SJCRH30 (cell line): ENCODE data around the gene SERPINA12. TPM values are rescaled to one million over a fixed set of nuclear protein-coding genes. Genes with fewer than 3 reads are reported as not detected.
"Not testable (repeated sequence)": the region's sequence is repeated elsewhere in the genome, so short reads cannot be mapped to it uniquely, and the experiment has no call there.

Experiments used
- DNase-seq, 2 experiments: peaks; one replicate each; pipeline ENCODE4 v3.0.0-alpha.2; 2015 to 2020
- H3K27ac ChIP-seq: fragments of 250-450 bp; sonication (Bioruptor Pico); 2 replicates; pipeline ENCODE4 v1.5.1; 2020; ENCODE audit warnings: mild to moderate bottlenecking, moderate library complexity
- H3K27me3 ChIP-seq: fragments of 250-450 bp; sonication (Bioruptor Pico); 2 replicates; pipeline ENCODE4 v1.5.1; 2020; ENCODE audit warnings: mild to moderate bottlenecking, moderate library complexity
- H3K36me3 ChIP-seq: fragments of 250-450 bp; sonication (Bioruptor Pico); 2 replicates; pipeline ENCODE4 v1.5.1; 2020; ENCODE audit warnings: mild to moderate bottlenecking, moderate library complexity
- H3K4me1 ChIP-seq: fragments of 250-450 bp; sonication (Bioruptor Pico); 2 replicates; pipeline ENCODE4 v1.5.1; 2020; ENCODE audit warnings: mild to moderate bottlenecking, moderate library complexity
- H3K4me3 ChIP-seq: fragments of 250-450 bp; sonication (Bioruptor Pico); 2 replicates; pipeline ENCODE4 v1.5.1; 2020; ENCODE audit warnings: mild to moderate bottlenecking, moderate library complexity
- H3K9me3 ChIP-seq: fragments of 250-450 bp; sonication (Bioruptor Pico); replicated peaks from 2 replicates; pipeline ENCODE4 v1.5.1; 2020; ENCODE audit warnings: mild to moderate bottlenecking, moderate library complexity
- total RNA-seq: library from RNA; depleted of rRNA; stranded (reverse); fragments of >200 nt; shearing (Covaris generic); gene quantifications from 2 replicates; pipeline ENCODE4 v1.2.3, GENCODE V29; 2014

The SERPINA12 gene
- total RNA-seq, 1 experiment from 2014 or later: not detected

DNA sequence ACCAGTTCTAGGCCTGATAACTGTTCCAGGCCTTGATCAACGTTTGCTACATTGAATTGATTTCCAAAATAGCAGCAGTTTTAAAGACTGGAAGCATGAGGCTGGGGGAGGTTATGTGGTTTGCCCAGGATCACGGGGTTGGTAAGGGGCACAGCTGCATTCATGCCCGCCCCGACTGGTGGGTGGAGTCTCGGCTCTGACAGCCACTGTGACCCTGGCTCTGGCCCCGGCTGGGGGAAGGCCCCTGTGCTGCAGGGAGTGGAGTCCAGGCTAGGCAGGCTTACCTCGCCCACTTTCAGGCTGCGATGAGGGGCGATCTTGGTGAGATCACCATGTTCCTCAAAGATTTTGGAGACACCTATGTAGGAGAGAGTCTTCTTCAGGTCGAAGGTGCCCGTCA lies 19.9 kb downstream of the SERPINA12 start:
- DNase-seq: no peak
- H3K4me1 ChIP-seq: no peaks in the 10 kb centered on the region
- H3K9me3 ChIP-seq: no peaks in the 10 kb centered on the region
- H3K36me3 ChIP-seq: no peaks in the 10 kb centered on the region
- H3K4me3 ChIP-seq: no peak overlapping the region
- H3K27me3 ChIP-seq: peaks cover 14% of the 10 kb centered on the region; the same call in 1 of the 2 replicates
- no peak overlapping the region for H3K27ac ChIP-seq

- Histone ChIP-seq H3K27ac (no peak overlapping the region), H3K9me3 (no peaks in the 10 kb centered on the region), H3K4me3 (no peak overlapping the region), H3K36me3 (no peaks in the 10 kb centered on the region), H3K27me3 (peaks cover 14% of the 10 kb centered on the region; the same call in 1 of the 2 replicates), H3K4me1 (no peaks in the 10 kb centered on the region)
- DNase-seq: no peak
These were observed 22.4 kb downstream of the SERPINA12 start for GRCh38 chr14:94486883-94487282.

DNA sequence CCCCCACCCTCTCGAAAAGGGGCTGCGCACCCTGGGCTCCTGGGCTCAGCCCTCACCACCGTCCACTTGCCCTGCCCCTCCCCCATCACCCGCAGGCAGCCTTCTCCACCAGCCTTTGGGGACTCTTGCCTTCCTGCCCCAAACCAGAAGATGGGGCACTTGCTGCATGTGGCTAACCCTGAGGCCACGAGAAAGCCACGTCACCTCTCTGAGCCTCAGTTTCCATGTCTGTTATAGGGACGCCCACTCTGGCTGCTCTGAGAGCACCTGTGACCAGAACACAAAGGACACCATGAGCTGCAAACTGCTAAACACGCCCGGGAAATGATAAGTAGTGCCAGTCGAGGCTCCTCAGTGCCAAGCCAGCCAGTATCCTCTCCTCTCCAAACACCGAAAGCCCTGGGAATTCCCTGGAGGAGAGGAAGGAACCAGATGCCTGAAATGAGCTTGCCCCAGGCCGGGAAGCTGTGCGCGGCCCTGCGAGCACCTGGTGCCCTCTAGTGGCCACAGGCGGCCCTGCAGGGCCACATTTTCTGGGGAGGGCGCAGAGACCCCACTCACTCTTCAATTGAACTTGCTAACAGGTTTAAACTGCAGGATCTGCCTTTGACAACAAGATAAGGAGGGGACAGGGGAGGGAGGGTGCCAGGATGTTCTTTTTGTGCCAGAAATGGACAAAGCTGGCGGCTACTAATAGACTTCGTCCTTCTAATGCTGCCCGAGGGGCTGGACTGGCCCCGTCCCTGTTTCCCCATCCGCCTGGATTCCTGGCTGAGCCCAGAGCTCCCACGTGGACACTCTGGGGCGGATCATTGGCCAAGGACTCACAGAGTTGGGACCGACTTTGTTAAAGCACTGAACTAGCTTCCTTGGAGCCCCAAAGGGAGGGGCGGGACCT lies 23.1 kb downstream of the SERPINA12 start:
- Histone ChIP-seq H3K27ac (no peak overlapping the region), H3K36me3 (no peaks in the 10 kb centered on the region), H3K9me3 (no peaks in the 10 kb centered on the region), H3K27me3 (peaks cover 14% of the 10 kb centered on the region; the same call in 1 of the 2 replicates), H3K4me3 (no peak overlapping the region), H3K4me1 (no peaks in the 10 kb centered on the region)
- peak; percentile 50 to 66 for DNase-seq

GRCh38 chr14:94484481-94484880 lies 24.8 kb downstream of the SERPINA12 start:
- H3K36me3 ChIP-seq: no peaks in the 10 kb centered on the region
- H3K27me3 ChIP-seq: peaks cover 14% of the 10 kb centered on the region; the same call in 1 of the 2 replicates
- no peak overlapping the region for H3K4me3 ChIP-seq
- H3K27ac ChIP-seq: no peak overlapping the region
- H3K4me1 ChIP-seq: no peaks in the 10 kb centered on the region
- DNase-seq: no peak
- H3K9me3 ChIP-seq: no peaks in the 10 kb centered on the region

DNA sequence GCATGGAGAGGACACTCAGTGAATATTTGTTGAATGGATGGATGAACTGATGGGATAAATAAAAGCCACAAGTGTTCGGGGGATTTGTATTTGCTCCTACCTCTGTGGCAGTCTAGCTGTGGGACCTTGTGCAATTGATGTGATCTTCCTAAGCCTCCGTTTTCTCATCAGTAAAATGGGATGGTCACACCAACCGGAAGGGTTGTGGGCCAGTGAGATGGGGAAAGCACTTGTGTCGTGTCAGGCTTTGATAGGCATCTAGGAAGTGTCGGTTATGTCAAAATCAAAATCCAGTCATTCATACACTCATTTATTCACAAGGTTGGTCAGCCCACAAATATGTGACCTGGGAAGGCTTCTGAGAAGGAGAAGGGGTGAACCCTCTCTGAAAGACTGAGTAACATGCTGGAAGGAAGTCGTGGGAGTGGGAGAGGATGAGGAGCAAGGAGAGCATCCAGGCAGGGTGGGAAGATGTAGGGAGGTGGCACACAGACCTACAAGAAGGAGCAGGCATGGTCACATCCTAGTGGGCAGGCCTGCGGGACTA lies 25.5 kb downstream of the SERPINA12 start:
- no peak overlapping the region for H3K4me3 ChIP-seq
- no peaks in the 10 kb centered on the region for H3K4me1 ChIP-seq
- no peak overlapping the region for H3K27ac ChIP-seq
- peaks cover 14% of the 10 kb centered on the region; the same call in 1 of the 2 replicates for H3K27me3 ChIP-seq
- H3K9me3 ChIP-seq: no peaks in the 10 kb centered on the region
- DNase-seq: no peak
- H3K36me3 ChIP-seq: no peaks in the 10 kb centered on the region

DNA sequence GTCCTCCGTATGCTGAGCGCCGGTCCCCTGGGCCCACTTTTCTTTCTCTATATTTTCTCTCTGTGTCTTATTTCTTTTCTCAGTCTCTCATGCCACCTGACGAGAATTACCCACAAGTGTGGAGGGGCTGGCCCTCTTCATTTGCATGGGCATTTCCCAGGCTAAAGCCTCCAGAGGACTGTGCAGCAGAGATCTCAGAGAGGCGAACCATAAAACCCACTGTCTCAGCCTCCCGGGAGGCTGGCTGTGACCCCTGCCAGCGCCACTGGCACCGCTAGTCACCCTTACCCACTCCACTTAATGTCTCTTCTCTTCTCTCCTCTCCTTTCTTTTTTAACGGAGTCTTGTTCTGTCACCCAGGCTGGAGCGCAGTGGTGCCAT lies 26.2 kb downstream of the SERPINA12 start:
- no peak overlapping the region for H3K4me3 ChIP-seq
- H3K4me1 ChIP-seq: no peaks in the 10 kb centered on the region
- H3K27ac ChIP-seq: no peak overlapping the region
- 0 out of 2 replicates have a peak, but pooled peaks cover 5% of the 10 kb centered on the region for H3K9me3 ChIP-seq
- peaks cover 13% of the 10 kb centered on the region; the same call in 1 of the 2 replicates for H3K27me3 ChIP-seq
- DNase-seq: no peak
- no peaks in the 10 kb centered on the region for H3K36me3 ChIP-seq

- H3K9me3 ChIP-seq, H3K27ac ChIP-seq, H3K4me1 ChIP-seq, H3K4me3 ChIP-seq, DNase-seq, H3K36me3 ChIP-seq, H3K27me3 ChIP-seq: not testable (repeated sequence)
These were observed 26.9 kb downstream of the SERPINA12 start for GRCh38 chr14:94482132-94483070.

- no peak overlapping the region for H3K27ac ChIP-seq
- no peak overlapping the region for H3K4me3 ChIP-seq
- DNase-seq: no peak
These were observed 27.7 kb downstream of the SERPINA12 start for GRCh38 chr14:94481468-94482131.

DNA sequence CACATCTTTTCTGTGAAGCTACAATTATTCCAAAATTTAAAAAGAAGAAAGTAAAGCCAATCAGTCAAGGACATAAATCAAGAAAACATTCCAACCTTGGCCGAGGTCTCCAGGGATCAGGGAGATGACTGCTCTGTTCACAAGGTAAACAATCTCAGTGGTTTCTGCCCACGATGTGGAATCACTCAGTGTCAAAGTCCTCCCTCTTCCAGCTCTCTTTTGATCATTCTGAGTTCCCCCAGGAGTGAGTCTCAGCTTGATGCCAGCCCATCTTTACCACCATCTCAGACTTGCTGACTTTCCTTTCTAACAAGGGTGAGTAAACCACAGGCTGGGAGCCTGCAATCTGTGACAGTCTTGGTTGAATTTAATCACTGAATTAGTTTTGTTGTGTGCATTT lies 28.5 kb downstream of the SERPINA12 start:
- no peak for DNase-seq
- H3K4me1 ChIP-seq: no peaks in the 10 kb centered on the region
- H3K27ac ChIP-seq: no peak overlapping the region

More at GRCh38 chr14:94481468-94482131, 27.7 kb downstream of the SERPINA12 start:
- Histone ChIP-seq H3K4me1 (no peaks in the 10 kb centered on the region), H3K36me3 (no peaks in the 10 kb centered on the region), H3K27me3 (no peaks in the 10 kb centered on the region; the same call in 1 of the 2 replicates), H3K9me3 (0 out of 2 replicates have a peak, but pooled peaks cover 8% of the 10 kb centered on the region)

GRCh38 chr14:94478420-94478819 lies 30.8 kb downstream of the SERPINA12 start:
- no peaks in the 10 kb centered on the region for H3K36me3 ChIP-seq
- H3K27ac ChIP-seq: no peak overlapping the region
- no peaks in the 10 kb centered on the region for H3K27me3 ChIP-seq
- 0 out of 2 replicates have a peak, but pooled peaks cover 8% of the 10 kb centered on the region for H3K9me3 ChIP-seq
- H3K4me3 ChIP-seq: no peak overlapping the region
- no peaks in the 10 kb centered on the region for H3K4me1 ChIP-seq
- no peak for DNase-seq

More for the DNA sequence above, 28.5 kb downstream of the SERPINA12 start:
- 0 out of 2 replicates have a peak, but pooled peaks cover 8% of the 10 kb centered on the region for H3K9me3 ChIP-seq
- no peaks in the 10 kb centered on the region for H3K36me3 ChIP-seq
- no peak overlapping the region for H3K4me3 ChIP-seq
- H3K27me3 ChIP-seq: no peaks in the 10 kb centered on the region

GRCh38 chr14:94476023-94476422 lies 33.2 kb downstream of the SERPINA12 start, which contains the start of gene SERPINA9:
Gene SERPINA9 (minus strand): TSS chr14:94476197. CDS start chr14:94469840, 6,357 bp downstream.
- no peak for DNase-seq
- Histone ChIP-seq H3K36me3 (no peaks in the 10 kb centered on the region), H3K27me3 (no peaks in the 10 kb centered on the region), H3K4me3 (no peak within 1 kb of the TSS), H3K4me1 (no peaks in the 10 kb centered on the region), H3K9me3 (0 out of 2 replicates have a peak, but pooled peaks cover 8% of the 10 kb centered on the region), H3K27ac (no peak within 1 kb of the TSS)

DNA sequence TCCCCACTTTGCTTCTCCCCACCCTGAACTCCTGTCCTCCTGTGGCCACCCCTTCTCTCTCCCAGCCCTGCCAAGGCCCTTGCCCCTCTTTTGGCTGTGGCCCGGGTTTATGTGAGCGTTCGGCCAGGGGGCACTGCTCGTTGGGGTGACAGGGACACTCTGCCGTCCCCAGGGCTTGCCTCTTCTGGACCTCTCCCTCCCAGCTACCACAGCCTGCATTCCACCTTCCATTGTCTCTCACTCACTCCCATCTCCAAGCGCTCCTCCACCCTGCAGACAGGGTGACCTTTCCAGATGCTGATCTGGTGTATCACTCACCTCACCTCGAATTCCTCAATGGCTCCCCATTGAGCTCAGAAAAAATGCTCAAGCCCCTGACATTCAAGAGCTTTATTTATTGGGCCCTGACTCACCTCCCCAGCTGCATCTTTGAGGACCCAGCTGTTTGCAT lies 34.7 kb downstream of the SERPINA12 start:
- Histone ChIP-seq H3K27me3 (no peaks in the 10 kb centered on the region), H3K4me1 (no peaks in the 10 kb centered on the region), H3K9me3 (0 out of 2 replicates have a peak, but pooled peaks cover 8% of the 10 kb centered on the region), H3K36me3 (no peaks in the 10 kb centered on the region), H3K4me3 (no peak overlapping the region), H3K27ac (no peak overlapping the region)
- DNase-seq: no peak

GRCh38 chr14:94473666-94474410 lies 35.4 kb downstream of the SERPINA12 start:
- H3K27me3 ChIP-seq: no peaks in the 10 kb centered on the region
- H3K36me3 ChIP-seq: no peaks in the 10 kb centered on the region
- H3K4me3 ChIP-seq: no peak overlapping the region
- no peak overlapping the region for H3K27ac ChIP-seq
- 0 out of 2 replicates have a peak, but pooled peaks cover 8% of the 10 kb centered on the region for H3K9me3 ChIP-seq
- no peaks in the 10 kb centered on the region for H3K4me1 ChIP-seq
- DNase-seq: no peak
